OCI-LY3 (cell line): Measurements from ENCODE around the gene TJP1.

ENCODE experiments used
- EZH2phosphoT487 ChIP-seq: fragments of 200-600 bp; shearing (Covaris generic); IDR thresholded peaks from 2 replicates; pipeline ENCODE4 v1.6.1; 2018; ENCODE audit warnings: antibody characterized with exemption, mixed run types, low read depth
- TF ChIP-seq, protein P1 (sequence below): fragments of 200-600, 300-600 bp; sonication (generic); IDR thresholded peaks from 2 replicates; pipeline ENCODE4 v1.5.1; 2014; ENCODE audit warnings: antibody characterized with exemption, low read length, low read depth

DNA sequence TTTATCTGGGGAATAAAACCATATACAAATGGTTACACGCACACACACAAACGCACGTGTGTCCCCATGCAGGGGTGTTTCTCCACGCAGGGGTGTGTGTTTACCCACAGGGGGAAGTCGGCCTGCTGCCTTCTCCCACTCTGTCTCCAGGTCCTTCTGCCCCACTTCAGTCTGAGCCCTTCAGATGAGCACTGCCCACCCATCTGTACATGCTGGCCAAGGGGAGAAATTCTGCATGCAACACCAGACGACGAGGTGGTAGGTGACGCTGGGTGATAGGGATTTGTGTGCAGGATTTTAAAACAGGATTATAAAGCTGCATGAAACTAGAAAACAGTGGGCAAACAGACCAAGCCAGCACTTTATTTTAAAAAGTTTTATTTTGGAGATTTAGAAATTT is 122.5 kb downstream of the TJP1 start:
- TF ChIP-seq, protein P1, sequence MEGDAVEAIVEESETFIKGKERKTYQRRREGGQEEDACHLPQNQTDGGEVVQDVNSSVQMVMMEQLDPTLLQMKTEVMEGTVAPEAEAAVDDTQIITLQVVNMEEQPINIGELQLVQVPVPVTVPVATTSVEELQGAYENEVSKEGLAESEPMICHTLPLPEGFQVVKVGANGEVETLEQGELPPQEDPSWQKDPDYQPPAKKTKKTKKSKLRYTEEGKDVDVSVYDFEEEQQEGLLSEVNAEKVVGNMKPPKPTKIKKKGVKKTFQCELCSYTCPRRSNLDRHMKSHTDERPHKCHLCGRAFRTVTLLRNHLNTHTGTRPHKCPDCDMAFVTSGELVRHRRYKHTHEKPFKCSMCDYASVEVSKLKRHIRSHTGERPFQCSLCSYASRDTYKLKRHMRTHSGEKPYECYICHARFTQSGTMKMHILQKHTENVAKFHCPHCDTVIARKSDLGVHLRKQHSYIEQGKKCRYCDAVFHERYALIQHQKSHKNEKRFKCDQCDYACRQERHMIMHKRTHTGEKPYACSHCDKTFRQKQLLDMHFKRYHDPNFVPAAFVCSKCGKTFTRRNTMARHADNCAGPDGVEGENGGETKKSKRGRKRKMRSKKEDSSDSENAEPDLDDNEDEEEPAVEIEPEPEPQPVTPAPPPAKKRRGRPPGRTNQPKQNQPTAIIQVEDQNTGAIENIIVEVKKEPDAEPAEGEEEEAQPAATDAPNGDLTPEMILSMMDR, result no peak
- TF ChIP-seq EZH2phosphoT487, result no peak
